Nephron progenitor cell (in vitro differentiated cells): ENCODE measurements around the gene KRTAP10-4.

Source experiments
- DNase-seq: peaks from one replicate; pipeline ENCODE4 v3.0.0; 2021
- H3K27ac Mint-ChIP-seq: 2 replicates; pipeline ENCODE4 v1.8.0; 2021; ENCODE audit warnings: mild to moderate bottlenecking, moderate library complexity, mixed read lengths
- H3K27me3 Mint-ChIP-seq: 2 replicates; pipeline ENCODE4 v1.8.0; 2021; ENCODE audit warnings: mild to moderate bottlenecking, low read depth, mixed read lengths; ENCODE audit not compliant: poor library complexity
- H3K36me3 Mint-ChIP-seq: 2 replicates; pipeline ENCODE4 v1.8.0; 2021; ENCODE audit warnings: low read depth, mixed read lengths
- H3K4me1 Mint-ChIP-seq: 2 replicates; pipeline ENCODE4 v1.8.0; 2021; ENCODE audit warnings: mixed read lengths
- H3K4me3 Mint-ChIP-seq: 2 replicates; pipeline ENCODE4 v1.8.0; 2021; ENCODE audit warnings: mild to moderate bottlenecking, moderate library complexity, mixed read lengths
- H3K9me3 Mint-ChIP-seq: 2 replicates; pipeline ENCODE4 v1.8.0; 2021; ENCODE audit warnings: mild to moderate bottlenecking, moderate library complexity, mixed read lengths
- CTCF ChIP-seq: fragments of 200-600 bp; sonication (generic); IDR thresholded peaks from 2 replicates; pipeline ENCODE4 v1.5.0; 2021; ENCODE audit warnings: antibody characterized with exemption

The KRTAP10-4 gene

GRCh38 chr21:44564099-44564498 lies 9.4 kb upstream of the KRTAP10-4 start:
- no peak for TF ChIP-seq CTCF
- H3K4me3 Mint-ChIP-seq, result no peak overlapping the region
- H3K9me3 Mint-ChIP-seq, result peaks cover 28% of the 10 kb centered on the region
- no peak for DNase-seq
- no peak overlapping the region for H3K27ac Mint-ChIP-seq
- peaks cover 23% of the 10 kb centered on the region for H3K27me3 Mint-ChIP-seq
- H3K36me3 Mint-ChIP-seq, result no peaks in the 10 kb centered on the region
- H3K4me1 Mint-ChIP-seq, result no peaks in the 10 kb centered on the region

- no peak for TF ChIP-seq CTCF
- H3K27me3 Mint-ChIP-seq, result peaks cover 23% of the 10 kb centered on the region
- peaks cover 28% of the 10 kb centered on the region for H3K9me3 Mint-ChIP-seq
- no peak overlapping the region for H3K27ac Mint-ChIP-seq
- DNase-seq, result no peak
- H3K4me1 Mint-ChIP-seq, result no peaks in the 10 kb centered on the region
- no peak overlapping the region for H3K4me3 Mint-ChIP-seq
- no peaks in the 10 kb centered on the region for H3K36me3 Mint-ChIP-seq
Observed at GRCh38 chr21:44564886-44565598, 8.5 kb upstream of the KRTAP10-4 start.

GRCh38 chr21:44566403-44566802 lies 7.1 kb upstream of the KRTAP10-4 start:
- Mint-ChIP-seq H3K4me3 (no peak overlapping the region), H3K36me3 (no peaks in the 10 kb centered on the region), H3K27ac (no peak overlapping the region), H3K9me3 (peaks cover 27% of the 10 kb centered on the region), H3K4me1 (no peaks in the 10 kb centered on the region), H3K27me3 (peaks cover 29% of the 10 kb centered on the region)
- DNase-seq, result no peak
- no peak for TF ChIP-seq CTCF

DNA sequence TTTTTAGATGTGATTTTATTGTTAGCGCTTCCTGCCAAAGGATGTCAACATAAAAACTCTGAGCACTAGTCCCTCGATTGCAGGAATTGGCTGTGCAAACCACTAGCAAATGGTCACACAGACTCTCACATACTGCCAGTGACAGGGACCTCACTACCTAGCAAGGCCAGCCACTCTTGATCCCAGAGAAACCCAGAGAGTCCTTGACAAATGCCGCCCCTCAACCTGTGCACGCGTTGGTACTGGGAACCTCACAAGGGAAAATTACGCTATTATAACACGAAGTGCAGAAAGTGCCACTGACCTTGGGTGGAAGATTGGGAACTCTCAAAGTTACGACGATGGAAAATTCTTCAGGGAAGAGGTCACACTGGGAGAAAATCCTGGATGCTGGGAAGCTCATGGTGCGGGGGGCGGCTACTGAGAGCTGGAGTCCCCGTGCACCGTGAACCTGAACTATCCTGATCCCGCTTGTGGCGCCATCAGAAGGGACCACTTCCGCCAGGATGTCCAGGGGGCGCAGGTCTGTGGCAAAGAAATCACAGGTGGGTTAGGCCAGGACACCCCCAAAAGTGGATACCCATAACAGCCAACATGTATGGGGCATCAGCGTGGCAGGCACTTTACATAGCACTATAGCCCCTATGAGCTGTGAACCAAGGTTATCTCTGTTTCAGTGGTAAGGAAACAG lies 5.9 kb upstream of the KRTAP10-4 start:
- no peaks in the 10 kb centered on the region for H3K4me1 Mint-ChIP-seq
- no peak for DNase-seq
- no peak overlapping the region for H3K4me3 Mint-ChIP-seq
- peaks cover 29% of the 10 kb centered on the region for H3K9me3 Mint-ChIP-seq
- H3K36me3 Mint-ChIP-seq, result no peaks in the 10 kb centered on the region
- peaks cover 26% of the 10 kb centered on the region for H3K27me3 Mint-ChIP-seq
- H3K27ac Mint-ChIP-seq, result no peak overlapping the region
- no peak for TF ChIP-seq CTCF

DNA sequence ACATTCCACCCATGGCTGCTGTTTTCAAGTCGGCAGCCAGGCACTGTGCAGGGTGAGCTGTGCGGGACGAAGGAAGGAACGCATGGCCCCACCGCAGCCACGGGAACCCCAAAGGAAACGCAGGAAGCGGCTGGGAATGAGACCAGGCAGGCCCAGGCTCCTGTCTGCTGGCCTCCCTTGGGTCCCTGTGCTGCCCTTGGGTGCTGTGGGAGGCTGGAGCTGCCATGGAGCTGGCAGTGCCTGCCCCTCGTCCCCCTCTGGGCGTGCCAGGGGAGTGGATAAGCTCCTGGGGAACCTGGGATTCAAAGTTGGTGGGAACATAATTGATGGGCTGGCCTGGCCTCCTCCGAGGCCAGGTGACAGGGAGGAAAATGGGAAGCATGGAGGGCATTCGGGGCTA lies 5.3 kb upstream of the KRTAP10-4 start:
- Mint-ChIP-seq H3K27me3 (peaks cover 27% of the 10 kb centered on the region), H3K36me3 (no peaks in the 10 kb centered on the region)
- no peak for TF ChIP-seq CTCF

More for the DNA sequence above, 5.3 kb upstream of the KRTAP10-4 start:
- H3K4me3 Mint-ChIP-seq, result no peak overlapping the region
- no peaks in the 10 kb centered on the region for H3K4me1 Mint-ChIP-seq
- peaks cover 35% of the 10 kb centered on the region for H3K9me3 Mint-ChIP-seq
- no peak overlapping the region for H3K27ac Mint-ChIP-seq
- no peak for DNase-seq
